Mammary epithelial cell (primary cell): ENCODE data around the gene LRBA.

Source experiments
- EZH2 ChIP-seq: IDR thresholded peaks from 2 replicates; pipeline ENCODE4 v1.6.1; 2012; ENCODE audit warnings: low read length, inconsistent platforms, borderline replicate concordance
- TF ChIP-seq, protein P1 (sequence below), 2 donors: IDR thresholded peaks in 1 of 2; conservative IDR thresholded peaks in 1 of 2; 2 replicates each; pipeline ENCODE4 v1.5.1; 2011 to 2012; ENCODE audit warnings: inconsistent platforms in 2 of 2, low read length in 2 of 2, mild to moderate bottlenecking in 2 of 2, control low read depth in 1 of 2, low read depth in 1 of 2; ENCODE audit not compliant: insufficient read depth in 1 of 2; ENCODE audit errors: extremely low read depth in 1 of 2

DNA sequence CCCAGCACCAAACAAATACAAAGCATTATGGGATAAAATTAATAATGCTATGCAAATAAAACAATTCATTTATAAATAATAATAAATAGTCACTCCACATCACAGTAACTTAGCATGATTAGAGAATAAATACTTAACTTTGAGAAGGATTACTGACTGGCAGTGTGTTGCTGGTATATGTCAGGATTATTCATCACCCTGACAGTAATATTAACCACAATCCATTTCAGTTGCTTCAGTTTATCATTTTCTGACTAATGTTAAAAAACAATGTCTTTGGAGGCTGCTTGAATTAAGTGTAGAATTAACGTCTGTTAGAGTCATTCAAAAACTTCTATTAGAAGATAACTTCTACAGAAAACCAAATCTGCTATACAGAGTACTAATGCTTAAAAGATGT lies 557.3 kb downstream of the LRBA start:
- TF ChIP-seq, protein P1, sequence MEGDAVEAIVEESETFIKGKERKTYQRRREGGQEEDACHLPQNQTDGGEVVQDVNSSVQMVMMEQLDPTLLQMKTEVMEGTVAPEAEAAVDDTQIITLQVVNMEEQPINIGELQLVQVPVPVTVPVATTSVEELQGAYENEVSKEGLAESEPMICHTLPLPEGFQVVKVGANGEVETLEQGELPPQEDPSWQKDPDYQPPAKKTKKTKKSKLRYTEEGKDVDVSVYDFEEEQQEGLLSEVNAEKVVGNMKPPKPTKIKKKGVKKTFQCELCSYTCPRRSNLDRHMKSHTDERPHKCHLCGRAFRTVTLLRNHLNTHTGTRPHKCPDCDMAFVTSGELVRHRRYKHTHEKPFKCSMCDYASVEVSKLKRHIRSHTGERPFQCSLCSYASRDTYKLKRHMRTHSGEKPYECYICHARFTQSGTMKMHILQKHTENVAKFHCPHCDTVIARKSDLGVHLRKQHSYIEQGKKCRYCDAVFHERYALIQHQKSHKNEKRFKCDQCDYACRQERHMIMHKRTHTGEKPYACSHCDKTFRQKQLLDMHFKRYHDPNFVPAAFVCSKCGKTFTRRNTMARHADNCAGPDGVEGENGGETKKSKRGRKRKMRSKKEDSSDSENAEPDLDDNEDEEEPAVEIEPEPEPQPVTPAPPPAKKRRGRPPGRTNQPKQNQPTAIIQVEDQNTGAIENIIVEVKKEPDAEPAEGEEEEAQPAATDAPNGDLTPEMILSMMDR (conservative IDR thresholded peaks at IDR 0.05 in 1 of 2, IDR thresholded peaks at IDR 0.05 in 1 of 2; ENCODE audit: extremely low read depth in 1 of 2, insufficient read depth in 1 of 2, low read depth in 1 of 2, low read length in 2 of 2) = no peak
- no peak for TF ChIP-seq EZH2
